HCT116 (cell line): ENCODE data around the gene VAV2. TPM values are rescaled to one million over a fixed set of nuclear protein-coding genes. Genes with fewer than 3 reads are reported as not detected.

Experiments
- ATAC-seq: fragments of 200-7000 bp; cut with Tn5 transposase; 2 replicates; pipeline ENCODE4 v1.9.1; 2020; ENCODE audit warnings: mild to moderate bottlenecking, moderate library complexity
- BruUV-seq: library from RNA; stranded (reverse); fragments of 400-500 nt; replicated peaks from 2 replicates; lab custom pipeline; 2021; lab: Mats Ljungman, UMichigan
- CTCF ChIA-PET: fragments of 300-600 bp; sonication (Branson Sonifier 250); formaldehyde crosslinking; loops from one replicate; lab custom pipeline; 2021; ENCODE audit warnings: antibody characterized with exemption; lab: Charles Lee
- POLR2A ChIA-PET: fragments of 300-600, 350-600 bp; sonication (Branson Sonifier 250); formaldehyde crosslinking; loops from one replicate; lab custom pipeline; 2021; ENCODE audit warnings: antibody characterized with exemption; lab: Charles Lee
- RAD21 ChIA-PET, 2 experiments: fragments of 300-600 bp; sonication (Branson Sonifier 250); formaldehyde crosslinking; loops; one replicate each; lab custom pipeline; 2023; ENCODE audit warnings: low total read pairs in 2 of 2; ENCODE audit not compliant: uncharacterized antibody in 2 of 2, unreplicated experiment in 2 of 2, low non-redundant PET in 1 of 2; lab: Charles Lee
- DNase-seq: peaks from one replicate; pipeline ENCODE4 v3.0.0-alpha.2; 2010; ENCODE audit warnings: low read depth, low spot score
- H2AFZ ChIP-seq: fragments of 200-600 bp; shearing (Covaris generic), sonication (generic); 2 replicates; pipeline ENCODE4 v1.6.1; 2017; ENCODE audit warnings: low read depth, mixed run types, mixed read lengths, antibody characterized with exemption, low read length; ENCODE audit not compliant: poor library complexity, severe bottlenecking
- H3K27ac ChIP-seq: 2 replicates; pipeline ENCODE4 v1.5.1; 2012; ENCODE audit warnings: low read depth, low read length
- H3K27me3 ChIP-seq: fragments of 200-600 bp; sonication (generic); 2 replicates; pipeline ENCODE4 v1.6.1; 2016; ENCODE audit warnings: mixed run types, low read length, mixed read lengths; ENCODE audit not compliant: insufficient read depth
- H3K36me3 ChIP-seq, 2 experiments: fragments of 200-500 bp in 1 of 2; fragments of 200-600 bp in 1 of 2; sonication (Bioruptor generic) in 1 of 2; sonication (generic) in 1 of 2; 2 replicates each; pipeline versions ENCODE4 v1.5.1 to v1.6.1; 2014 to 2016; ENCODE audit warnings: low read length in 2 of 2, inconsistent platforms in 1 of 2, mixed read lengths in 1 of 2, mixed run types in 1 of 2; ENCODE audit not compliant: insufficient read depth in 2 of 2, control insufficient read depth in 1 of 2
- H3K4me1 ChIP-seq, 2 experiments: fragments of 200-600 bp in 1 of 2; sonication (generic) in 1 of 2; 2 replicates each; pipeline versions ENCODE4 v1.5.1 to v1.6.1; 2012 to 2017; ENCODE audit warnings: low read length in 2 of 2, inconsistent platforms in 1 of 2, mild to moderate bottlenecking in 1 of 2, mixed read lengths in 1 of 2, mixed run types in 1 of 2, moderate library complexity in 1 of 2; ENCODE audit not compliant: insufficient read depth in 2 of 2, control insufficient read depth in 1 of 2
- H3K4me2 ChIP-seq: fragments of 200-600 bp; sonication (generic); 2 replicates; pipeline ENCODE4 v1.6.1; 2017; ENCODE audit warnings: mixed run types, low read length, mixed read lengths
- H3K4me3 ChIP-seq, 2 experiments: fragments of 200-600 bp in 1 of 2; sonication (generic) in 1 of 2; replicated peaks in 1 of 2; 2 replicates each; pipeline ENCODE4 v1.5.1; 2011 to 2016; ENCODE audit warnings: low read length in 2 of 2, control low read depth in 1 of 2, low read depth in 1 of 2, mild to moderate bottlenecking in 1 of 2, mixed read lengths in 1 of 2, mixed run types in 1 of 2
- H3K79me2 ChIP-seq: fragments of 200-600 bp; sonication (generic); 2 replicates; pipeline ENCODE4 v1.6.1; 2017; ENCODE audit warnings: mild to moderate bottlenecking, mixed run types, low read length, moderate library complexity, mixed read lengths; ENCODE audit not compliant: insufficient read depth
- H3K9ac ChIP-seq: fragments of 200-600 bp; sonication (generic); 2 replicates; pipeline ENCODE4 v1.6.1; 2016; ENCODE audit warnings: low read length, mixed read lengths
- H3K9me2 ChIP-seq: fragments of 200-600 bp; sonication (generic), shearing (Covaris generic); 2 replicates; pipeline ENCODE4 v1.6.1; 2017; ENCODE audit warnings: mixed run types, mild to moderate bottlenecking, moderate library complexity; ENCODE audit not compliant: insufficient read depth
- H3K9me3 ChIP-seq, 2 experiments: fragments of 200-500 bp in 1 of 2; fragments of 200-600 bp in 1 of 2; sonication (Bioruptor generic) in 1 of 2; sonication (generic) in 1 of 2; 2 replicates each; pipeline ENCODE4 v1.6.1; 2014 to 2017; ENCODE audit warnings: low read length in 2 of 2, mixed read lengths in 2 of 2, inconsistent platforms in 1 of 2, low read depth in 1 of 2, mild to moderate bottlenecking in 1 of 2, mixed run types in 1 of 2, moderate library complexity in 1 of 2; ENCODE audit not compliant: control insufficient read depth in 1 of 2, insufficient read depth in 1 of 2
- H4K20me1 ChIP-seq: fragments of 200-600 bp; sonication (generic), shearing (Covaris generic); 2 replicates; pipeline ENCODE4 v1.6.1; 2017; ENCODE audit warnings: mixed run types, mild to moderate bottlenecking, moderate library complexity; ENCODE audit not compliant: insufficient read depth
- CBX3 ChIP-seq: IDR thresholded peaks from 2 replicates; pipeline ENCODE4 v1.6.1; 2012; ENCODE audit warnings: low read depth
- ELF1 ChIP-seq: IDR thresholded peaks from 2 replicates; pipeline ENCODE4 v1.6.1; 2012; ENCODE audit warnings: low read depth, borderline replicate concordance
- EZH2phosphoT487 ChIP-seq: fragments of 200-600 bp; IDR thresholded peaks from 2 replicates; pipeline ENCODE4 v1.6.1; 2018; ENCODE audit warnings: antibody characterized with exemption, borderline replicate concordance
- MAX ChIP-seq: IDR thresholded peaks from 2 replicates; pipeline ENCODE4 v1.6.1; 2012
- SP1 ChIP-seq: IDR thresholded peaks from 2 replicates; pipeline ENCODE4 v1.6.1; 2012; ENCODE audit warnings: low read depth
- ZFX ChIP-seq: fragments of 450-650 bp; IDR thresholded peaks from 2 replicates; pipeline ENCODE4 v1.6.1; 2017
- ZNF274 ChIP-seq: fragments of 200-500 bp; sonication (Bioruptor generic); IDR thresholded peaks from 2 replicates; pipeline ENCODE4 v1.6.1; 2014; ENCODE audit warnings: mild to moderate bottlenecking, low read depth, low read length, inconsistent platforms
- intact Hi-C: fragments of 100-400 bp; cut with micrococcal nuclease; formaldehyde crosslinking; loops from 2 replicates; pipeline ENCODE4 v1.10.0; 2022
- total RNA-seq: library from RNA; stranded (reverse); gene quantifications from one replicate; pipeline ENCODE4 v1.2.1, GENCODE V29; 2021; ENCODE audit not compliant: unreplicated experiment
- TF ChIP-seq, protein P1 (sequence below): IDR thresholded peaks from 2 replicates; pipeline ENCODE4 v1.6.1; 2012

Gene VAV2
- total RNA-seq, 1 experiment from 2014 or later: 33.2 TPM

- Histone ChIP-seq H3K4me1 (no peaks in the 10 kb centered on the region), H3K9me3 (no peaks in the 10 kb centered on the region), H3K79me2 (no peaks in the 10 kb centered on the region), H4K20me1 (no peaks in the 10 kb centered on the region), H2AFZ (no peak overlapping the region), H3K27me3 (no peaks in the 10 kb centered on the region)
- DNase-seq: no peak
- no peak for ATAC-seq
- no TSS peak for BruUV-seq
- intact Hi-C loops: no loop called here
- RAD21 ChIA-PET: no interaction called here
- POLR2A ChIA-PET: no interaction called here
- no peak for TF ChIP-seq EZH2phosphoT487
- TF ChIP-seq ZFX: no peak
- TF ChIP-seq ZNF274: no peak
- TF ChIP-seq, all 23 proteins: peak for 0
- CTCF ChIA-PET: no interaction called here
- Histone ChIP-seq H3K4me3 (no peak overlapping the region), H3K27ac (no peak overlapping the region), H3K4me2 (no peak overlapping the region), H3K36me3 (no peaks in the 10 kb centered on the region), H3K9me2 (no peaks in the 10 kb centered on the region), H3K9ac (no peak overlapping the region)
These were observed 180.7 kb downstream of the VAV2 start for GRCh38 chr9:133811471-133811870.

DNA sequence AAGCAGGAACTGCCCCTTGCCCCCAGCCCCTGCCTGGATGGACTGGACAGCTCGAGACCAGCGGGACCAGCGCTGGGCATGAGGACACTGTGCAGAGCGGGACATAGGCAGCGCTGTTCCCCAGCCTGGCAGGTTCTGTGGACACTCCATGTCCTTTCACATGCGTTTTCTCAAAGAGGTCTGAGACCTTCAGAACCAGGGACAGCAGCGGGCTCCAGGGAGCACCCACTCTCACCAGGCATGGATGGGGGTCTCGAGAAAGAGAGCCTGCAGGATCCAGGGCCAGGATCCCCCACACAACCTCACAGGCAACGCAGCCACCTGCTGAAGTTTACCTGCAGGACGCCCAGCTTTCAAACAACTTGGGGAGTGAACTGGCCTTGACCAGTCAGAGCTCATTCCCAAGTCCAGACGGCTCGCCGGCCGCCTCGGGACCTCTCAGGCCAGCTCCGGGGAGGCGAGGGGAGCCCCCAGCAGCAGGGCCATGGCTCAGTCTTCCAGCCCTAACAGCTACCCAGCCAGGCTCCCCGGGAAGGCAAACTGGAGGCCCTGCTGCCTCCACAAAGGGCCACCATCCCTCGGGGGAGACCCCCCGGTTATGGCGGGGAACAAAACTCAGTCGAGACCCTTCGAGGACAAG lies 181.4 kb downstream of the VAV2 start:
- Histone ChIP-seq H3K4me2 (no peak overlapping the region), H3K27me3 (no peaks in the 10 kb centered on the region), H3K9me2 (no peaks in the 10 kb centered on the region), H3K79me2 (no peaks in the 10 kb centered on the region), H3K36me3 (no peaks in the 10 kb centered on the region), H3K9ac (no peak overlapping the region), H3K4me1 (no peaks in the 10 kb centered on the region), H3K9me3 (no peaks in the 10 kb centered on the region), H3K4me3 (no peak overlapping the region), H4K20me1 (no peaks in the 10 kb centered on the region), H2AFZ (no peak overlapping the region), H3K27ac (no peak overlapping the region)
- BruUV-seq: no TSS peak
- no peak for TF ChIP-seq SP1
- TF ChIP-seq CBX3: no peak
- TF ChIP-seq MAX: no peak
- TF ChIP-seq ZFX: no peak
- TF ChIP-seq ELF1: no peak
- TF ChIP-seq, protein P1, sequence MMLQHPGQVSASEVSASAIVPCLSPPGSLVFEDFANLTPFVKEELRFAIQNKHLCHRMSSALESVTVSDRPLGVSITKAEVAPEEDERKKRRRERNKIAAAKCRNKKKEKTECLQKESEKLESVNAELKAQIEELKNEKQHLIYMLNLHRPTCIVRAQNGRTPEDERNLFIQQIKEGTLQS: no peak
- no peak for TF ChIP-seq ZNF274
- CTCF ChIA-PET: no interaction called here
- intact Hi-C loops: no loop called here
- no peak for DNase-seq
- ATAC-seq: no peak
- RAD21 ChIA-PET: no interaction called here
- POLR2A ChIA-PET: no interaction called here
